KBM-7 (cell line): Measurements from ENCODE around the gene NAPA.

Experiments used
- DNase-seq: peaks from one replicate; pipeline ENCODE4 v3.0.0-alpha.2; 2015
- in situ Hi-C: fragments of 300-500 bp; cut with MboI; formaldehyde crosslinking; loops from 2 replicates; pipeline ENCODE4 v1.14.3; 2020; ENCODE audit warnings: low sequenced_read_pairs, low pct_unique_long_range_greater_than_20kb, mixed read lengths

The NAPA gene

GRCh38 chr19:47471733-47472457 lies 43.0 kb downstream of the NAPA start, which contains the start of gene SLC8A2:
SLC8A2 (minus strand) TSS chr19:47471893; CDS start chr19:47466403, 5,490 bp downstream.
- in situ Hi-C loops = no loop called here
- DNase-seq = peak; percentile 83

- no peak for DNase-seq
- in situ Hi-C loops = no loop called here
Measured at GRCh38 chr19:47471381-47471732, 43.5 kb downstream of the NAPA start.

GRCh38 chr19:47470447-47471195 lies 44.2 kb downstream of the NAPA start:
- in situ Hi-C loops = no loop called here

GRCh38 chr19:47469719-47470118 lies 45.1 kb downstream of the NAPA start:
- in situ Hi-C loops = no loop called here
- DNase-seq = no peak

More at GRCh38 chr19:47470447-47471195, 44.2 kb downstream of the NAPA start:
- no peak for DNase-seq

- in situ Hi-C loops = no loop called here
Measured at GRCh38 chr19:47469363-47469700, 45.5 kb downstream of the NAPA start.

GRCh38 chr19:47467914-47468313 lies 46.9 kb downstream of the NAPA start:
- in situ Hi-C loops = no loop called here
- no peak for DNase-seq

More at GRCh38 chr19:47469363-47469700, 45.5 kb downstream of the NAPA start:
- DNase-seq = no peak

- DNase-seq = no peak
- in situ Hi-C loops = no loop called here
Measured at GRCh38 chr19:47465957-47466356, 48.9 kb downstream of the NAPA start.

GRCh38 chr19:47464675-47465419 lies 50.0 kb downstream of the NAPA start:
- in situ Hi-C loops = no loop called here
- DNase-seq = no peak

GRCh38 chr19:47461876-47462275 lies 53.0 kb downstream of the NAPA start:
- in situ Hi-C loops = no loop called here
- DNase-seq = no peak

GRCh38 chr19:47459477-47459876 lies 55.4 kb downstream of the NAPA start:
- in situ Hi-C loops = no loop called here
- no peak for DNase-seq

GRCh38 chr19:47458672-47459071 lies 56.2 kb downstream of the NAPA start:
- in situ Hi-C loops = no loop called here
- no peak for DNase-seq

GRCh38 chr19:47456721-47457474 lies 58.0 kb downstream of the NAPA start:
- in situ Hi-C loops = no loop called here

GRCh38 chr19:47450478-47450877 lies 64.4 kb downstream of the NAPA start:
- in situ Hi-C loops = no loop called here
- DNase-seq = no peak

More at GRCh38 chr19:47456721-47457474, 58.0 kb downstream of the NAPA start:
- no peak for DNase-seq

- in situ Hi-C loops = no loop called here
- no peak for DNase-seq
Measured at GRCh38 chr19:47448360-47448727, 66.5 kb downstream of the NAPA start.

GRCh38 chr19:47447470-47448359 lies 67.1 kb downstream of the NAPA start:
- in situ Hi-C loops = no loop called here
- DNase-seq = peak; percentile 86

GRCh38 chr19:47446534-47447469 lies 68.1 kb downstream of the NAPA start:
- in situ Hi-C loops = no loop called here
- DNase-seq = peak; percentile 84

- DNase-seq = peak; percentile 59
- in situ Hi-C loops = no loop called here
Measured at GRCh38 chr19:47445937-47446402, 68.9 kb downstream of the NAPA start.
